HCT116 (cell line): Measurements from ENCODE around the gene TMEM89. TPM values are rescaled to one million over a fixed set of nuclear protein-coding genes. Genes with fewer than 3 reads are reported as not detected.

Source experiments
- ATAC-seq: fragments of 200-7000 bp; cut with Tn5 transposase; 2 replicates; pipeline ENCODE4 v1.9.1; 2020; ENCODE audit warnings: mild to moderate bottlenecking, moderate library complexity
- BruUV-seq: library from RNA; stranded (reverse); fragments of 400-500 nt; replicated peaks from 2 replicates; lab custom pipeline; 2021; lab: Mats Ljungman, UMichigan
- CTCF ChIA-PET: fragments of 300-600 bp; sonication (Branson Sonifier 250); formaldehyde crosslinking; loops from one replicate; lab custom pipeline; 2021; ENCODE audit warnings: antibody characterized with exemption; lab: Charles Lee
- POLR2A ChIA-PET: fragments of 300-600, 350-600 bp; sonication (Branson Sonifier 250); formaldehyde crosslinking; loops from one replicate; lab custom pipeline; 2021; ENCODE audit warnings: antibody characterized with exemption; lab: Charles Lee
- RAD21 ChIA-PET, 2 experiments: fragments of 300-600 bp; sonication (Branson Sonifier 250); formaldehyde crosslinking; loops; one replicate each; lab custom pipeline; 2023; ENCODE audit warnings: low total read pairs in 2 of 2; ENCODE audit not compliant: uncharacterized antibody in 2 of 2, unreplicated experiment in 2 of 2, low non-redundant PET in 1 of 2; lab: Charles Lee
- DNase-seq: peaks from one replicate; pipeline ENCODE4 v3.0.0-alpha.2; 2010; ENCODE audit warnings: low read depth, low spot score
- H2AFZ ChIP-seq: fragments of 200-600 bp; shearing (Covaris generic), sonication (generic); 2 replicates; pipeline ENCODE4 v1.6.1; 2017; ENCODE audit warnings: low read depth, mixed run types, mixed read lengths, antibody characterized with exemption, low read length; ENCODE audit not compliant: poor library complexity, severe bottlenecking
- H3K27ac ChIP-seq: 2 replicates; pipeline ENCODE4 v1.5.1; 2012; ENCODE audit warnings: low read depth, low read length
- H3K27me3 ChIP-seq: fragments of 200-600 bp; sonication (generic); 2 replicates; pipeline ENCODE4 v1.6.1; 2016; ENCODE audit warnings: mixed run types, low read length, mixed read lengths; ENCODE audit not compliant: insufficient read depth
- H3K36me3 ChIP-seq, 2 experiments: fragments of 200-500 bp in 1 of 2; fragments of 200-600 bp in 1 of 2; sonication (Bioruptor generic) in 1 of 2; sonication (generic) in 1 of 2; 2 replicates each; pipeline versions ENCODE4 v1.5.1 to v1.6.1; 2014 to 2016; ENCODE audit warnings: low read length in 2 of 2, inconsistent platforms in 1 of 2, mixed read lengths in 1 of 2, mixed run types in 1 of 2; ENCODE audit not compliant: insufficient read depth in 2 of 2, control insufficient read depth in 1 of 2
- H3K4me1 ChIP-seq, 2 experiments: fragments of 200-600 bp in 1 of 2; sonication (generic) in 1 of 2; 2 replicates each; pipeline versions ENCODE4 v1.5.1 to v1.6.1; 2012 to 2017; ENCODE audit warnings: low read length in 2 of 2, inconsistent platforms in 1 of 2, mild to moderate bottlenecking in 1 of 2, mixed read lengths in 1 of 2, mixed run types in 1 of 2, moderate library complexity in 1 of 2; ENCODE audit not compliant: insufficient read depth in 2 of 2, control insufficient read depth in 1 of 2
- H3K4me2 ChIP-seq: fragments of 200-600 bp; sonication (generic); 2 replicates; pipeline ENCODE4 v1.6.1; 2017; ENCODE audit warnings: mixed run types, low read length, mixed read lengths
- H3K4me3 ChIP-seq, 2 experiments: fragments of 200-600 bp in 1 of 2; sonication (generic) in 1 of 2; replicated peaks in 1 of 2; 2 replicates each; pipeline ENCODE4 v1.5.1; 2011 to 2016; ENCODE audit warnings: low read length in 2 of 2, control low read depth in 1 of 2, low read depth in 1 of 2, mild to moderate bottlenecking in 1 of 2, mixed read lengths in 1 of 2, mixed run types in 1 of 2
- H3K79me2 ChIP-seq: fragments of 200-600 bp; sonication (generic); 2 replicates; pipeline ENCODE4 v1.6.1; 2017; ENCODE audit warnings: mild to moderate bottlenecking, mixed run types, low read length, moderate library complexity, mixed read lengths; ENCODE audit not compliant: insufficient read depth
- H3K9ac ChIP-seq: fragments of 200-600 bp; sonication (generic); 2 replicates; pipeline ENCODE4 v1.6.1; 2016; ENCODE audit warnings: low read length, mixed read lengths
- H3K9me2 ChIP-seq: fragments of 200-600 bp; sonication (generic), shearing (Covaris generic); 2 replicates; pipeline ENCODE4 v1.6.1; 2017; ENCODE audit warnings: mixed run types, mild to moderate bottlenecking, moderate library complexity; ENCODE audit not compliant: insufficient read depth
- H3K9me3 ChIP-seq, 2 experiments: fragments of 200-500 bp in 1 of 2; fragments of 200-600 bp in 1 of 2; sonication (Bioruptor generic) in 1 of 2; sonication (generic) in 1 of 2; 2 replicates each; pipeline ENCODE4 v1.6.1; 2014 to 2017; ENCODE audit warnings: low read length in 2 of 2, mixed read lengths in 2 of 2, inconsistent platforms in 1 of 2, low read depth in 1 of 2, mild to moderate bottlenecking in 1 of 2, mixed run types in 1 of 2, moderate library complexity in 1 of 2; ENCODE audit not compliant: control insufficient read depth in 1 of 2, insufficient read depth in 1 of 2
- H4K20me1 ChIP-seq: fragments of 200-600 bp; sonication (generic), shearing (Covaris generic); 2 replicates; pipeline ENCODE4 v1.6.1; 2017; ENCODE audit warnings: mixed run types, mild to moderate bottlenecking, moderate library complexity; ENCODE audit not compliant: insufficient read depth
- CEBPB ChIP-seq: IDR thresholded peaks from 2 replicates; pipeline ENCODE4 v1.6.1; 2012; ENCODE audit warnings: low read depth
- EGR1 ChIP-seq: IDR thresholded peaks from 2 replicates; pipeline ENCODE4 v1.6.1; 2012; ENCODE audit warnings: low read depth
- EZH2 ChIP-seq: fragments of 200-600 bp; sonication (generic); IDR thresholded peaks from 2 replicates; pipeline ENCODE4 v1.6.1; 2017; ENCODE audit warnings: antibody characterized with exemption, mixed run types
- EZH2phosphoT487 ChIP-seq: fragments of 200-600 bp; IDR thresholded peaks from 2 replicates; pipeline ENCODE4 v1.6.1; 2018; ENCODE audit warnings: antibody characterized with exemption, borderline replicate concordance
- FOSL1 ChIP-seq: IDR thresholded peaks from 2 replicates; pipeline ENCODE4 v1.6.1; 2012; ENCODE audit warnings: low read depth
- JUND ChIP-seq: IDR thresholded peaks from 2 replicates; pipeline ENCODE4 v1.6.1; 2012
- POLR2A ChIP-seq: IDR thresholded peaks from 2 replicates; pipeline ENCODE4 v1.7.0; 2011; ENCODE audit warnings: borderline replicate concordance; ENCODE audit not compliant: insufficient read depth, insufficient read length; ENCODE audit errors: extremely low read depth
- POLR2AphosphoS5 ChIP-seq: IDR thresholded peaks from 2 replicates; pipeline ENCODE4 v1.6.1; 2011; ENCODE audit warnings: mild to moderate bottlenecking, low read depth, low read length, moderate library complexity
- RAD21 ChIP-seq: IDR thresholded peaks from 2 replicates; pipeline ENCODE4 v1.6.1; 2012; ENCODE audit warnings: low read depth, mild to moderate bottlenecking
- SRF ChIP-seq: IDR thresholded peaks from 2 replicates; pipeline ENCODE4 v1.6.1; 2012; ENCODE audit warnings: low read depth
- TCF7L2 ChIP-seq: IDR thresholded peaks from 2 replicates; pipeline ENCODE4 v1.7.0; 2011; ENCODE audit warnings: borderline replicate concordance, inconsistent platforms; ENCODE audit not compliant: insufficient read depth, insufficient read length; ENCODE audit errors: extremely low read depth
- YY1 ChIP-seq: IDR thresholded peaks from 2 replicates; pipeline ENCODE4 v1.6.1; 2011; ENCODE audit warnings: low read length, low read depth, moderate library complexity, mild to moderate bottlenecking; ENCODE audit not compliant: insufficient replicate concordance; ENCODE audit errors: extremely low read depth
- ZFX ChIP-seq: fragments of 450-650 bp; IDR thresholded peaks from 2 replicates; pipeline ENCODE4 v1.6.1; 2017
- ZNF274 ChIP-seq: fragments of 200-500 bp; sonication (Bioruptor generic); IDR thresholded peaks from 2 replicates; pipeline ENCODE4 v1.6.1; 2014; ENCODE audit warnings: mild to moderate bottlenecking, low read depth, low read length, inconsistent platforms
- intact Hi-C: fragments of 100-400 bp; cut with micrococcal nuclease; formaldehyde crosslinking; loops from 2 replicates; pipeline ENCODE4 v1.10.0; 2022
- total RNA-seq: library from RNA; stranded (reverse); gene quantifications from one replicate; pipeline ENCODE4 v1.2.1, GENCODE V29; 2021; ENCODE audit not compliant: unreplicated experiment
- TF ChIP-seq, protein P1 (sequence below), 3 experiments: fragments of 200-600 bp in 1 of 3; sonication (generic) in 1 of 3; IDR thresholded peaks in 2 of 3; conservative IDR thresholded peaks in 1 of 3; 2 replicates each; pipeline ENCODE4 v1.5.1; 2012 to 2017; ENCODE audit warnings: low read depth in 2 of 3, low read length in 2 of 3, antibody characterized with exemption in 1 of 3, borderline replicate concordance in 1 of 3, control low read depth in 1 of 3, mild to moderate bottlenecking in 1 of 3, mixed read lengths in 1 of 3, mixed run types in 1 of 3, moderate library complexity in 1 of 3; ENCODE audit not compliant: insufficient read depth in 1 of 3
- TF ChIP-seq, protein P2 (sequence below): IDR thresholded peaks from 2 replicates; pipeline ENCODE4 v1.6.1; 2012; ENCODE audit warnings: low read depth
- TF ChIP-seq, protein P3 (sequence below): IDR thresholded peaks from 2 replicates; pipeline ENCODE4 v1.6.1; 2011; ENCODE audit warnings: mild to moderate bottlenecking, low read length, moderate library complexity; ENCODE audit not compliant: insufficient replicate concordance; ENCODE audit errors: extremely low read depth
- TF ChIP-seq, protein P4 (sequence below): IDR thresholded peaks from 2 replicates; pipeline ENCODE4 v1.6.1; 2012

The TMEM89 gene
- total RNA-seq, 1 experiment from 2014 or later = 0.49 TPM

DNA sequence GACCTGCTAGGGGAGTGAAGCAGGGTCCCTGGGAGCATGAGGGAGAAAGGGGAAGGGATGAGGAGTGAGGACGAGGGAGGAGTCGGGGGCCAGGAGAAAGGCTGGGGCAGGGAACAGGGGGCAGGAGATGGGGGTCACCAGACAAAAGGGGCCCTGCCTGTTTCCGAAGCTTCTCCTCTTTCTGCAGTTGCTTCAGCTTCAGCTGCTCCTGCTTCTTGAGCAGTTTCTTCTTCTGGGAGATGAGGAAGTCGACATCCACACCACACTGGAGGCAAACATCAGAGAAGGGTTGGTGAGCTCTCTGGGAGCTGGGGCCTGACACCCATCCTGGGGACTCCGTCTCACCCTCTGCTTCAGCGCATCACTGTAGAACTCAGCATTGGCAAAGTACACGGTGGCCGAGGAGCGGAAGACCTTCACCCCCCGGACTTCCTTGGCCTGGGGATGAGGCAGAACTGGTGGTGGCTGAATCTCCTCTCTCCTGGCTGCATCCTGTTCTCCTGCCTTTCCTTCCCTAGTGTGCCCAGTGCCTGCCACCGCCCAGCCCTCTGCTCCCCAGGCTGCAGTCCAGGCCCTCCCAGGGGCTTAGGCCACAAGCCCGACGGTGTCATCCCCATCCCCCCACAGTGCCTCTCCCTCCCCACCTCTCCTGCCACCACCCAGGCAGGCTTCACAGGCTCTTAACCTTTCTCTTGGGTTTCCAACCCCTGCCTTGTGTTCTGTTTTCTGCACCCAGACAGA lies 6.9 kb upstream of the TMEM89 start:
- Histone ChIP-seq H3K9me2 (no peaks in the 10 kb centered on the region), H3K9ac (no peak overlapping the region), H3K36me3 (peaks cover 23 to 44% of the 10 kb centered on the region in 2 experiments; a peak in 3 of 4 replicates), H3K9me3 (no peaks in the 10 kb centered on the region), H3K4me1 (no peaks in the 10 kb centered on the region)
- TF ChIP-seq ZFX (no peak), EZH2phosphoT487 (no peak), EGR1 (no peak), POLR2A (no peak), EZH2 (no peak), TCF7L2 (no peak), SRF (no peak), CEBPB (no peak), RAD21 (no peak), FOSL1 (no peak), ZNF274 (no peak), JUND (no peak), POLR2AphosphoS5 (no peak), YY1 (no peak)
- TF ChIP-seq, protein P1, sequence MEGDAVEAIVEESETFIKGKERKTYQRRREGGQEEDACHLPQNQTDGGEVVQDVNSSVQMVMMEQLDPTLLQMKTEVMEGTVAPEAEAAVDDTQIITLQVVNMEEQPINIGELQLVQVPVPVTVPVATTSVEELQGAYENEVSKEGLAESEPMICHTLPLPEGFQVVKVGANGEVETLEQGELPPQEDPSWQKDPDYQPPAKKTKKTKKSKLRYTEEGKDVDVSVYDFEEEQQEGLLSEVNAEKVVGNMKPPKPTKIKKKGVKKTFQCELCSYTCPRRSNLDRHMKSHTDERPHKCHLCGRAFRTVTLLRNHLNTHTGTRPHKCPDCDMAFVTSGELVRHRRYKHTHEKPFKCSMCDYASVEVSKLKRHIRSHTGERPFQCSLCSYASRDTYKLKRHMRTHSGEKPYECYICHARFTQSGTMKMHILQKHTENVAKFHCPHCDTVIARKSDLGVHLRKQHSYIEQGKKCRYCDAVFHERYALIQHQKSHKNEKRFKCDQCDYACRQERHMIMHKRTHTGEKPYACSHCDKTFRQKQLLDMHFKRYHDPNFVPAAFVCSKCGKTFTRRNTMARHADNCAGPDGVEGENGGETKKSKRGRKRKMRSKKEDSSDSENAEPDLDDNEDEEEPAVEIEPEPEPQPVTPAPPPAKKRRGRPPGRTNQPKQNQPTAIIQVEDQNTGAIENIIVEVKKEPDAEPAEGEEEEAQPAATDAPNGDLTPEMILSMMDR (IDR thresholded peaks at IDR 0.05 in 2 of 3, conservative IDR thresholded peaks at IDR 0.05 in 1 of 3; ENCODE audit: borderline replicate concordance in 1 of 3, insufficient read depth in 1 of 3, low read depth in 2 of 3, low read length in 2 of 3) = no peak
- TF ChIP-seq, protein P2, sequence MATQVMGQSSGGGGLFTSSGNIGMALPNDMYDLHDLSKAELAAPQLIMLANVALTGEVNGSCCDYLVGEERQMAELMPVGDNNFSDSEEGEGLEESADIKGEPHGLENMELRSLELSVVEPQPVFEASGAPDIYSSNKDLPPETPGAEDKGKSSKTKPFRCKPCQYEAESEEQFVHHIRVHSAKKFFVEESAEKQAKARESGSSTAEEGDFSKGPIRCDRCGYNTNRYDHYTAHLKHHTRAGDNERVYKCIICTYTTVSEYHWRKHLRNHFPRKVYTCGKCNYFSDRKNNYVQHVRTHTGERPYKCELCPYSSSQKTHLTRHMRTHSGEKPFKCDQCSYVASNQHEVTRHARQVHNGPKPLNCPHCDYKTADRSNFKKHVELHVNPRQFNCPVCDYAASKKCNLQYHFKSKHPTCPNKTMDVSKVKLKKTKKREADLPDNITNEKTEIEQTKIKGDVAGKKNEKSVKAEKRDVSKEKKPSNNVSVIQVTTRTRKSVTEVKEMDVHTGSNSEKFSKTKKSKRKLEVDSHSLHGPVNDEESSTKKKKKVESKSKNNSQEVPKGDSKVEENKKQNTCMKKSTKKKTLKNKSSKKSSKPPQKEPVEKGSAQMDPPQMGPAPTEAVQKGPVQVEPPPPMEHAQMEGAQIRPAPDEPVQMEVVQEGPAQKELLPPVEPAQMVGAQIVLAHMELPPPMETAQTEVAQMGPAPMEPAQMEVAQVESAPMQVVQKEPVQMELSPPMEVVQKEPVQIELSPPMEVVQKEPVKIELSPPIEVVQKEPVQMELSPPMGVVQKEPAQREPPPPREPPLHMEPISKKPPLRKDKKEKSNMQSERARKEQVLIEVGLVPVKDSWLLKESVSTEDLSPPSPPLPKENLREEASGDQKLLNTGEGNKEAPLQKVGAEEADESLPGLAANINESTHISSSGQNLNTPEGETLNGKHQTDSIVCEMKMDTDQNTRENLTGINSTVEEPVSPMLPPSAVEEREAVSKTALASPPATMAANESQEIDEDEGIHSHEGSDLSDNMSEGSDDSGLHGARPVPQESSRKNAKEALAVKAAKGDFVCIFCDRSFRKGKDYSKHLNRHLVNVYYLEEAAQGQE = no peak
- TF ChIP-seq, protein P3, sequence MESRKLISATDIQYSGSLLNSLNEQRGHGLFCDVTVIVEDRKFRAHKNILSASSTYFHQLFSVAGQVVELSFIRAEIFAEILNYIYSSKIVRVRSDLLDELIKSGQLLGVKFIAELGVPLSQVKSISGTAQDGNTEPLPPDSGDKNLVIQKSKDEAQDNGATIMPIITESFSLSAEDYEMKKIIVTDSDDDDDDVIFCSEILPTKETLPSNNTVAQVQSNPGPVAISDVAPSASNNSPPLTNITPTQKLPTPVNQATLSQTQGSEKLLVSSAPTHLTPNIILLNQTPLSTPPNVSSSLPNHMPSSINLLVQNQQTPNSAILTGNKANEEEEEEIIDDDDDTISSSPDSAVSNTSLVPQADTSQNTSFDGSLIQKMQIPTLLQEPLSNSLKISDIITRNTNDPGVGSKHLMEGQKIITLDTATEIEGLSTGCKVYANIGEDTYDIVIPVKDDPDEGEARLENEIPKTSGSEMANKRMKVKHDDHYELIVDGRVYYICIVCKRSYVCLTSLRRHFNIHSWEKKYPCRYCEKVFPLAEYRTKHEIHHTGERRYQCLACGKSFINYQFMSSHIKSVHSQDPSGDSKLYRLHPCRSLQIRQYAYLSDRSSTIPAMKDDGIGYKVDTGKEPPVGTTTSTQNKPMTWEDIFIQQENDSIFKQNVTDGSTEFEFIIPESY = no peak
- TF ChIP-seq, protein P4, sequence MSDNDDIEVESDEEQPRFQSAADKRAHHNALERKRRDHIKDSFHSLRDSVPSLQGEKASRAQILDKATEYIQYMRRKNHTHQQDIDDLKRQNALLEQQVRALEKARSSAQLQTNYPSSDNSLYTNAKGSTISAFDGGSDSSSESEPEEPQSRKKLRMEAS = no peak
- TF ChIP-seq, all 23 proteins: peak for 0
- Histone ChIP-seq H3K4me3 (no peak overlapping the region), H4K20me1 (no peaks in the 10 kb centered on the region), H3K79me2 (no peaks in the 10 kb centered on the region; the same call in 1 of the 2 replicates), H3K27ac (no peak overlapping the region), H3K4me2 (no peak overlapping the region), H2AFZ (no peak overlapping the region), H3K27me3 (no peaks in the 10 kb centered on the region)
- intact Hi-C loops = no loop called here
- DNase-seq = no peak
- no TSS peak for BruUV-seq
- RAD21 ChIA-PET = no interaction called here
- CTCF ChIA-PET = no interaction called here
- POLR2A ChIA-PET = no interaction called here
- ATAC-seq = no peak
